MCF 10A (cell line): ENCODE measurements around the gene ACTL7A. TPM values are rescaled to one million over a fixed set of nuclear protein-coding genes. Genes with fewer than 3 reads are reported as not detected.
A peak's percentile ranks its signal among the peaks of the same experiment; 100 is the strongest.

Experiments
- BruUV-seq: library from RNA; stranded (reverse); fragments of 400-500 nt; replicated peaks from 2 replicates; lab custom pipeline; 2021; lab: Mats Ljungman, UMichigan
- CTCF ChIA-PET: fragments of 300-600 bp; sonication (Branson Sonifier 250); formaldehyde crosslinking; extraction: SDS; loops from one replicate; lab custom pipeline; 2021; ENCODE audit warnings: antibody characterized with exemption, inconsistent platforms; lab: Yijun Ruan, JAX
- POLR2A ChIA-PET: fragments of 300-600, 350-650 bp; sonication (Branson Sonifier 250); formaldehyde crosslinking; extraction: SDS; loops from one replicate; lab custom pipeline; 2020; ENCODE audit warnings: antibody characterized with exemption, inconsistent platforms; lab: Yijun Ruan, JAX
- DNase-seq: peaks from one replicate; pipeline ENCODE4 v3.0.0-alpha.2; 2018; ENCODE audit not compliant: unreplicated experiment
- H3K27ac Mint-ChIP-seq: one replicate; pipeline ENCODE4 v1.8.0; 2022; ENCODE audit warnings: mild to moderate bottlenecking, low read depth, mixed read lengths; ENCODE audit not compliant: unreplicated experiment
- H3K27me3 Mint-ChIP-seq: one replicate; pipeline ENCODE4 v1.8.0; 2022; ENCODE audit warnings: mixed read lengths; ENCODE audit not compliant: insufficient read depth, unreplicated experiment
- H3K36me3 Mint-ChIP-seq: one replicate; pipeline ENCODE4 v1.8.0; 2022; ENCODE audit warnings: mild to moderate bottlenecking, moderate library complexity, mixed read lengths; ENCODE audit not compliant: insufficient read depth, unreplicated experiment
- H3K4me1 Mint-ChIP-seq: one replicate; pipeline ENCODE4 v1.8.0; 2022; ENCODE audit warnings: mixed read lengths; ENCODE audit not compliant: insufficient read depth, unreplicated experiment
- H3K4me3 Mint-ChIP-seq: one replicate; pipeline ENCODE4 v1.8.0; 2022; ENCODE audit warnings: mild to moderate bottlenecking, moderate library complexity, mixed read lengths; ENCODE audit not compliant: unreplicated experiment
- H3K9me3 Mint-ChIP-seq: one replicate; pipeline ENCODE4 v1.8.0; 2022; ENCODE audit warnings: mixed read lengths; ENCODE audit not compliant: unreplicated experiment
- intact Hi-C: fragments of 100-400 bp; cut with micrococcal nuclease; formaldehyde crosslinking; loops from 2 replicates; pipeline ENCODE4 v1.14.1; 2022
- total RNA-seq: library from RNA; stranded (reverse); gene quantifications from 2 replicates; pipeline ENCODE4 v1.2.3, GENCODE V29; 2022
- TF ChIP-seq, protein P1 (sequence below): fragments of 200-600 bp; IDR thresholded peaks from one replicate; pipeline ENCODE4 v1.8.0; 2022; ENCODE audit warnings: antibody characterized with exemption, mild to moderate bottlenecking; ENCODE audit not compliant: unreplicated experiment

Gene ACTL7A
- total RNA-seq, 1 experiment from 2014 or later = not detected

DNA sequence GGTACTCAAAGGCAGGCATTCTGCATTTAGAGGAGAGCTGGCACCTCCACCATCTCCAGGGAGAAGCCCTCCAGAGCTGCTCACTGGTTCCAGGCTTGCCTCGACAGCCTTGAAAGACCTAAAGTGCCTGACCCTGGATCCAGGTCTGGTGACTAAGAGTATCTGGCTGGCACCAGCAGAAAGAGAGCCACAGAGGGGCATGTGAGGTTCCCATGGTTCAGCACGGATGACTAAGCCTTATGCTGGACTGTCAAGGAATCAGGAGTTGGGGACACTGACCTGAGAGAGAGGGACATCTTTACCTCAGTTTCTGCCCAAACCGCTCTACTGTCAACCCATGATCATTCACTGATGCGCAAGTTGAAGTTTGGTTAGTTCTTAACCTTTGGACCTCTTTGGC lies 3.0 kb downstream of the ACTL7A start:
- H3K36me3 Mint-ChIP-seq = peaks cover 7% of the 10 kb centered on the region
- no peak overlapping the region for H3K27ac Mint-ChIP-seq
- ChIA-PET CTCF (interaction anchor here (1.3 kb wide), 1 partner anchor 14 kb away, joined by 3 read pairs; no protein-coding TSS in a partner anchor), POLR2A (interaction anchor here (0.6 kb wide), 1 partner anchor 487 kb away, joined by 3 read pairs; no protein-coding TSS in a partner anchor)
- BruUV-seq = no TSS peak
- intact Hi-C loops = no loop called here
- H3K4me3 Mint-ChIP-seq = no peak overlapping the region
- TF ChIP-seq, protein P1, sequence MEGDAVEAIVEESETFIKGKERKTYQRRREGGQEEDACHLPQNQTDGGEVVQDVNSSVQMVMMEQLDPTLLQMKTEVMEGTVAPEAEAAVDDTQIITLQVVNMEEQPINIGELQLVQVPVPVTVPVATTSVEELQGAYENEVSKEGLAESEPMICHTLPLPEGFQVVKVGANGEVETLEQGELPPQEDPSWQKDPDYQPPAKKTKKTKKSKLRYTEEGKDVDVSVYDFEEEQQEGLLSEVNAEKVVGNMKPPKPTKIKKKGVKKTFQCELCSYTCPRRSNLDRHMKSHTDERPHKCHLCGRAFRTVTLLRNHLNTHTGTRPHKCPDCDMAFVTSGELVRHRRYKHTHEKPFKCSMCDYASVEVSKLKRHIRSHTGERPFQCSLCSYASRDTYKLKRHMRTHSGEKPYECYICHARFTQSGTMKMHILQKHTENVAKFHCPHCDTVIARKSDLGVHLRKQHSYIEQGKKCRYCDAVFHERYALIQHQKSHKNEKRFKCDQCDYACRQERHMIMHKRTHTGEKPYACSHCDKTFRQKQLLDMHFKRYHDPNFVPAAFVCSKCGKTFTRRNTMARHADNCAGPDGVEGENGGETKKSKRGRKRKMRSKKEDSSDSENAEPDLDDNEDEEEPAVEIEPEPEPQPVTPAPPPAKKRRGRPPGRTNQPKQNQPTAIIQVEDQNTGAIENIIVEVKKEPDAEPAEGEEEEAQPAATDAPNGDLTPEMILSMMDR = no peak
- no peaks in the 10 kb centered on the region for H3K9me3 Mint-ChIP-seq
- DNase-seq = peak; percentile 19
- peaks cover 28% of the 10 kb centered on the region for H3K4me1 Mint-ChIP-seq
- H3K27me3 Mint-ChIP-seq = no peaks in the 10 kb centered on the region

DNA sequence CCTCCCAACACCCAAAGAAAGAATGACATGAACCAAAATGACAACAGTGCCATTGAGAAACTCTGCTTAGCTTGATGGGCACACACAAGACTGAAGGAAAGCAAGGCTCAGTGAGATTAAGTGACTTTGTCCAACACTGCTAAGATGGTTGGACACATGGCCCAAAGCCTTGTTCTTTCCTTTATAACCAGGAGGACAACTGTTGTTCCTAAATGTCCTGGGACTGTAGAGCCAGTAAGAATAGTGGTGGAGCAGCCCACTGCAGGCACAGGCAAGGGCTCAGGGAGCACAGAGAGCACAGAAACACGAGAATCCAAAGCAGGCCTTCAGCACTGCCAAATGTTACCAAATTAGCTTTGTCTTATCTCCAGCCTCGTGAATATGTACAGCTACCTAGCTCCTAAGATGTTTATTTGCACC lies 3.9 kb downstream of the ACTL7A start:
- peaks cover 16% of the 10 kb centered on the region for H3K36me3 Mint-ChIP-seq
- no peaks in the 10 kb centered on the region for H3K9me3 Mint-ChIP-seq
- no peaks in the 10 kb centered on the region for H3K27me3 Mint-ChIP-seq
- BruUV-seq = no TSS peak
- no peak for DNase-seq
- H3K27ac Mint-ChIP-seq = peak overlapping the region; percentile 16
- peaks cover 19% of the 10 kb centered on the region for H3K4me1 Mint-ChIP-seq
- no peak overlapping the region for H3K4me3 Mint-ChIP-seq
- TF ChIP-seq, protein P1 = no peak
- POLR2A ChIA-PET = no interaction called here
- CTCF ChIA-PET = interaction anchor here (0.6 to 1.7 kb wide), 2 partner anchors 14 to 1407 kb away, joined by 3 to 5 read pairs; no protein-coding TSS in a partner anchor
- intact Hi-C loops = no loop called here

DNA sequence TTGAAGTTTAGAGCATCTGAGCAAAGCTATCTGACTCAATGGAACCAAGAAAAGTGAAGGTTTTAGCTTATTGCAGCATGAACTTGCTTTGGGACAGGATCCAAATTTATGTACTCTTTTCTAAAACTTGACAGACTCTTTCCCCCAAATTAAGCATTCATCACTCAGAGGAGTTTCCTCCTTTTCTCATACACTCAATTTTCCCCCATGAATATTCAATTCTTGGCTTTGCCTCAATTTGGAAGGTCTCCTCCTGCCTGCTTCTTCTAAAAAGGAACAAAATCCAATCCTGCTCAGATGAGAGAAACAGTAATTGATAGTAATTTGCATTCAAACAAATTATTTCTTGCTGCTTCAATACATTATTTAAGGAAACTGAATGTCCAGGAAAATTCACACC lies 5.0 kb downstream of the ACTL7A start:
- TF ChIP-seq, protein P1 = no peak
- intact Hi-C loops = no loop called here

DNA sequence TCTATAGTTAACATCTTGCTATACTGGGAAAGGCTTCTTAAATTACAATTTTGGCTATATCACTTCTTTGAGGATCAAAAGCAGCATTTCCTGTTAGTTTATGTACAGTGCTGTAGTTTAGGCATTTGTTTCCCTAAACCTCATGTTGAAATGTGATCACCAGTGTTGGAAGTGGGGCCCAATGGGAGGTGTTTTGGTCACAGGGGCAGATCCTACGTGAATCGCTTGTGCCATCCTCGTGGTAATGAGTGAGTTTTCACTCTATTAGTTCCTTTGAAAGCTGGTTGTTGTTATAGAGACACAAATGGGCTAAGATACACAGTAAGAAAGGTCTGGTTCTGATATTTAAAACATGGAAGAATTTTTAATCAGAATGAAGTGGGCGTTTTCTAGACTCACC lies 5.8 kb downstream of the ACTL7A start:
- Mint-ChIP-seq H3K27me3 (no peaks in the 10 kb centered on the region), H3K9me3 (peaks cover 8% of the 10 kb centered on the region), H3K4me3 (no peak overlapping the region), H3K27ac (no peak overlapping the region), H3K36me3 (peaks cover 35% of the 10 kb centered on the region), H3K4me1 (peaks cover 19% of the 10 kb centered on the region)
- POLR2A ChIA-PET = interaction anchor here (0.7 to 2.9 kb wide), 8 partner anchors 8 to 1854 kb away, joined by 3 to 32 read pairs (median 4); no protein-coding TSS in a partner anchor
- no peak for DNase-seq
- BruUV-seq = no TSS peak
- TF ChIP-seq, protein P1 = no peak
- CTCF ChIA-PET = interaction anchor here (1.3 kb wide), 1 partner anchor 17 kb away, joined by 5 read pairs; no protein-coding TSS in a partner anchor
- intact Hi-C loops = no loop called here

More for the DNA sequence above, 5.0 kb downstream of the ACTL7A start:
- H3K4me3 Mint-ChIP-seq = no peak overlapping the region
- peaks cover 8% of the 10 kb centered on the region for H3K9me3 Mint-ChIP-seq
- H3K4me1 Mint-ChIP-seq = peaks cover 19% of the 10 kb centered on the region
- no peak for DNase-seq
- no peaks in the 10 kb centered on the region for H3K27me3 Mint-ChIP-seq
- POLR2A ChIA-PET = interaction anchor here (0.7 to 1.0 kb wide), 2 partner anchors 11 to 14 kb away, joined by 3 read pairs; no protein-coding TSS in a partner anchor
- peaks cover 28% of the 10 kb centered on the region for H3K36me3 Mint-ChIP-seq
- BruUV-seq = no TSS peak
- H3K27ac Mint-ChIP-seq = peak overlapping the region; percentile 19
- CTCF ChIA-PET = interaction anchor here (1.7 kb wide), 1 partner anchor 15 kb away, joined by 5 read pairs; no protein-coding TSS in a partner anchor
